Keratinocyte (primary cell): Measurements from ENCODE around the gene TBCD. TPM values are rescaled to one million over a fixed set of nuclear protein-coding genes. Genes with fewer than 3 reads are reported as not detected.

Experiments
- DNase-seq: peaks from one replicate; pipeline ENCODE4 v3.0.0-alpha.2; 2011; ENCODE audit warnings: low read depth, missing footprints, low spot score
- FAIRE-seq: peaks from 2 replicates; lab custom pipeline; 2011; peaks lifted over from hg19 to GRCh38; lab: Jason Lieb, UNC
- H2AFZ ChIP-seq: 2 replicates; pipeline ENCODE4 v1.6.0; 2012; ENCODE audit warnings: low read length, control low read depth, inconsistent platforms; ENCODE audit not compliant: control insufficient read depth
- H3K27ac ChIP-seq: 2 replicates; pipeline ENCODE4 v1.5.1; 2011; ENCODE audit warnings: low read length; ENCODE audit not compliant: control insufficient read depth, insufficient read depth
- H3K27me3 ChIP-seq: 3 replicates; pipeline ENCODE4 v1.6.0; 2011; ENCODE audit warnings: low read length; ENCODE audit not compliant: control insufficient read depth, insufficient read depth; ENCODE audit errors: extremely low read depth
- H3K36me3 ChIP-seq, 2 experiments: 2 replicates in 1 of 2; 3 replicates in 1 of 2; pipeline ENCODE4 v1.5.1; 2011; ENCODE audit warnings: low read length in 2 of 2, mild to moderate bottlenecking in 1 of 2; ENCODE audit not compliant: control insufficient read depth in 2 of 2, insufficient read depth in 2 of 2; ENCODE audit errors: extremely low read depth in 1 of 2
- H3K4me1 ChIP-seq: 3 replicates; pipeline ENCODE4 v1.5.1; 2011; ENCODE audit warnings: low read length; ENCODE audit not compliant: control insufficient read depth, insufficient read depth; ENCODE audit errors: extremely low read depth
- H3K4me2 ChIP-seq: 3 replicates; pipeline ENCODE4 v1.6.0; 2011; ENCODE audit warnings: low read depth, low read length; ENCODE audit not compliant: control insufficient read depth, insufficient read depth; ENCODE audit errors: extremely low read depth
- H3K4me3 ChIP-seq, 3 experiments: fragments of 200-600 bp in 1 of 3; sonication (generic) in 1 of 3; 2 replicates in 2 of 3; 3 replicates in 1 of 3; pipeline ENCODE4 v1.5.1; 2011 to 2016; ENCODE audit warnings: low read length in 3 of 3, mild to moderate bottlenecking in 3 of 3, control low read depth in 2 of 3, inconsistent platforms in 1 of 3, low read depth in 1 of 3, mixed read lengths in 1 of 3, mixed run types in 1 of 3, moderate library complexity in 1 of 3; ENCODE audit not compliant: control insufficient read depth in 2 of 3, insufficient read depth in 2 of 3; ENCODE audit errors: extremely low read depth in 1 of 3
- H3K79me2 ChIP-seq: 2 replicates; pipeline ENCODE4 v1.6.0; 2012; ENCODE audit warnings: low read length; ENCODE audit not compliant: control insufficient read depth, insufficient read depth
- H3K9ac ChIP-seq: 3 replicates; pipeline ENCODE4 v1.6.0; 2011; ENCODE audit warnings: low read length; ENCODE audit not compliant: control insufficient read depth, insufficient read depth; ENCODE audit errors: extremely low read depth
- H3K9me1 ChIP-seq: 3 replicates; pipeline ENCODE4 v1.6.0; 2011; ENCODE audit warnings: low read length; ENCODE audit not compliant: control insufficient read depth, insufficient read depth; ENCODE audit errors: extremely low read depth
- H3K9me3 ChIP-seq: 2 replicates; pipeline ENCODE4 v1.5.1; 2012; ENCODE audit warnings: low read depth, low read length; ENCODE audit not compliant: control insufficient read depth
- H4K20me1 ChIP-seq: 3 replicates; pipeline ENCODE4 v1.6.0; 2011; ENCODE audit warnings: low read length; ENCODE audit not compliant: control insufficient read depth, insufficient read depth; ENCODE audit errors: extremely low read depth
- EZH2 ChIP-seq: IDR thresholded peaks from one replicate; pipeline ENCODE4 v1.6.1; 2012; ENCODE audit warnings: inconsistent platforms, mild to moderate bottlenecking, low read length, moderate library complexity
- dilution Hi-C: fragments of 300-500 bp; cut with MboI; formaldehyde crosslinking; loops from one replicate; pipeline ENCODE4 v1.7.0; 2020; ENCODE audit warnings: low sequenced_read_pairs; ENCODE audit not compliant: extremely low pct_ligation_motif_present
- polyA plus RNA-seq, 5 experiments: library from polyadenylated mRNA; depleted of rRNA in 3 of 5; stranded (reverse) in 3 of 5; stranded (forward) in 1 of 5; unstranded in 1 of 5; fragments of >200 nt; gene quantifications; 1 replicate in 1 of 5; 2 replicates in 3 of 5; 3 replicates in 1 of 5; pipeline versions ENCODE4 v1.2.1 to v1.2.3, GENCODE V29; 2011 to 2012; ENCODE audit warnings: missing spikeins in 2 of 5, low read depth in 1 of 5, low replicate concordance in 1 of 5
- TF ChIP-seq, protein P1 (sequence below), 3 experiments: IDR thresholded peaks in 1 of 3; conservative IDR thresholded peaks in 1 of 3; optimal IDR thresholded peaks in 1 of 3; 2 replicates in 2 of 3; 3 replicates in 1 of 3; pipeline versions ENCODE3 to v1.5.1; 2011; ENCODE audit warnings: low read length in 3 of 3, mild to moderate bottlenecking in 3 of 3, moderate library complexity in 2 of 3, control low read depth in 1 of 3, inconsistent platforms in 1 of 3; ENCODE audit not compliant: insufficient read depth in 2 of 3; ENCODE audit errors: extremely low read depth in 1 of 3

TBCD gene
- polyA plus RNA-seq, 1 donor (not counting 4 experiments of a cell fraction or from before 2014, with no cell fraction given) = 36.2 TPM

DNA sequence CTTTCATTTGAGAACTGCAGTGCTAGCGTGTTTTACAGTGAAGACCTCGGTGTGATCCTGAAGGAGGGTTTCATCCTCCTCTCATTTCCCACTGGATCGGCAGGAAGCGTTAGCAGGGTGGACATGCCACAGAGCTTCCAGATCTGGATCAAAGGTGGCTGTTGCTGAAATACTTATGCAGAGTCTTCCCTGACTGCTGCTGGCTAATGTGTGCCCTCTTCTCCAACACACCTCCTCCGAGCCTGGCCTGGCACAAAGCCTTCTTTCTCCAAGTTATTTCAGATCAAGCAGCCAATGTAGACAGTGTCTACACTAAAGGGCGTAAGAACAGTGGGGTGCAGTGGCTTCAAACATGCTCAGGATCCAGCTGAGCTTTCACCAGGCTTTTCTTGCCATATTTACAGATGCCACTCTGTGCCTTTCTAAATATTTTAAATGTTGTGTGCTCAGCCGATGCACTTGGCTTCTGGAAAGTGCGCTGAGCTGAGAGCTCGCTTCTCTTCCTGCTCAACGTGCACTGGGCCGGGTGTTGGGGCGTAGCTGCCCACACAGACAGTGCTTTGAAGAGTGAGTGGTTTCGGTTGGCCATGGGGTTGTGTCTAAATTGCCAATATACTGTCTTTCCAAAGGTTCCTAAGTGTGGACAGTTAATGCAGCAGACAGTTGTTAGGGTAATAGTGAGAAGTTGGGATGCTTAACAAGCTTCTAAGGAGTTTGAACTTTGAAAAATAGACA lies 85.9 kb downstream of the TBCD start:
- peaks cover 1 to 12% of the 10 kb centered on the region in 2 experiments for H3K36me3 ChIP-seq
- H3K4me2 ChIP-seq = no peak overlapping the region
- H3K9ac ChIP-seq = no peak overlapping the region
- H2AFZ ChIP-seq = no peak overlapping the region
- no peaks in the 10 kb centered on the region for H3K9me3 ChIP-seq
- DNase-seq (no peak), FAIRE-seq (no peak)
- H3K4me1 ChIP-seq = peaks cover 27% of the 10 kb centered on the region
- H3K79me2 ChIP-seq = peaks cover 5% of the 10 kb centered on the region
- peak overlapping the region; percentile 100 for H3K27ac ChIP-seq
- H3K27me3 ChIP-seq = no peaks in the 10 kb centered on the region
- dilution Hi-C loops = no loop called here
- H4K20me1 ChIP-seq = no peaks in the 10 kb centered on the region
- no peak overlapping the region for H3K4me3 ChIP-seq
- TF ChIP-seq, protein P1, sequence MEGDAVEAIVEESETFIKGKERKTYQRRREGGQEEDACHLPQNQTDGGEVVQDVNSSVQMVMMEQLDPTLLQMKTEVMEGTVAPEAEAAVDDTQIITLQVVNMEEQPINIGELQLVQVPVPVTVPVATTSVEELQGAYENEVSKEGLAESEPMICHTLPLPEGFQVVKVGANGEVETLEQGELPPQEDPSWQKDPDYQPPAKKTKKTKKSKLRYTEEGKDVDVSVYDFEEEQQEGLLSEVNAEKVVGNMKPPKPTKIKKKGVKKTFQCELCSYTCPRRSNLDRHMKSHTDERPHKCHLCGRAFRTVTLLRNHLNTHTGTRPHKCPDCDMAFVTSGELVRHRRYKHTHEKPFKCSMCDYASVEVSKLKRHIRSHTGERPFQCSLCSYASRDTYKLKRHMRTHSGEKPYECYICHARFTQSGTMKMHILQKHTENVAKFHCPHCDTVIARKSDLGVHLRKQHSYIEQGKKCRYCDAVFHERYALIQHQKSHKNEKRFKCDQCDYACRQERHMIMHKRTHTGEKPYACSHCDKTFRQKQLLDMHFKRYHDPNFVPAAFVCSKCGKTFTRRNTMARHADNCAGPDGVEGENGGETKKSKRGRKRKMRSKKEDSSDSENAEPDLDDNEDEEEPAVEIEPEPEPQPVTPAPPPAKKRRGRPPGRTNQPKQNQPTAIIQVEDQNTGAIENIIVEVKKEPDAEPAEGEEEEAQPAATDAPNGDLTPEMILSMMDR (optimal IDR thresholded peaks at IDR 0.05 in 1 of 3, IDR thresholded peaks at IDR 0.05 in 1 of 3, conservative IDR thresholded peaks at IDR 0.05 in 1 of 3; ENCODE audit: extremely low read depth in 1 of 3, insufficient read depth in 2 of 3, low read length in 3 of 3) = no peak
- no peak for TF ChIP-seq EZH2
- H3K9me1 ChIP-seq = peaks cover 3% of the 10 kb centered on the region

DNA sequence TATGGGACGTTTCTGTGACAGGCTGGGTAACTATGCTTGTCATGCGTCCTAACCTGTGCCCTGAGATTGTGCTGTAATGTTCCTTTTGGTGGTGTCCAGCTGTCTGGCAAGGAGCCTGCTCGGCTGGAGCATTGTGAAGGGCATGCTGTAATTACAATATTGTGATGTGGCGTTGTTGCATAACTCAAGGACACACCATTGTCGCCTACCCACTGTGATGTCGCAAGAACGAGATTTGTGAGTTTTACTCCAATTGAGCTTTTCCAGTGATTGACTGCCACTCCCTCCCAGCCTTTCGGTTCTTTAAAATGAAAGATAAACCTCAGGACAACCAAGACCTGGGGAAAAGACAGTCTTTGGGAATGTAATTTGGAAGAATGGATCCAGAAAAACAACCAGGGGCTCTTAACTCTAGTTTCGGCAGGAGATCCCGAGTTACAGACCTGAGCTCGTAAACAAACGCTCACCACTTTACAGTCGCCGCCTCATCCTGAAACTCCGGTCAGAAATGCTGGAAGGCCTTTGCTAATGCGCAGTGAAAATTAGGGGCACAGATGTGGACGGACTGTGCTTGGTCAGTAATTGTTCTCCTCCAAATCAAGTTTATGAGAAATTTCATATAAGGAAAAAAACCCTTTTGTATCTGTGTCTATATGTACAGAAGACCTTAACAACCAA lies 86.7 kb downstream of the TBCD start:
- Histone ChIP-seq H3K4me3 (no peak overlapping the region), H3K36me3 (peaks cover 1 to 8% of the 10 kb centered on the region in 2 experiments), H4K20me1 (no peaks in the 10 kb centered on the region), H3K9me1 (peaks cover 3% of the 10 kb centered on the region), H3K4me2 (no peak overlapping the region), H3K9me3 (no peaks in the 10 kb centered on the region), H2AFZ (no peak overlapping the region), H3K79me2 (peaks cover 5% of the 10 kb centered on the region), H3K9ac (no peak overlapping the region), H3K27me3 (no peaks in the 10 kb centered on the region), H3K27ac (peak overlapping the region; percentile 11), H3K4me1 (peaks cover 27% of the 10 kb centered on the region)
- DNase-seq (no peak), FAIRE-seq (no peak)
- TF ChIP-seq EZH2 = no peak
- TF ChIP-seq, protein P1 (optimal IDR thresholded peaks at IDR 0.05 in 1 of 3, IDR thresholded peaks at IDR 0.05 in 1 of 3, conservative IDR thresholded peaks at IDR 0.05 in 1 of 3; ENCODE audit: extremely low read depth in 1 of 3, insufficient read depth in 2 of 3, low read length in 3 of 3) = no peak
- dilution Hi-C loops = no loop called here
